Common myeloid progenitor, CD34-positive (primary cell): ENCODE measurements around the gene STT3B.

ENCODE experiments used
- CTCF ChIA-PET: fragments of 350-600 bp; sonication (Branson Sonifier 250); formaldehyde crosslinking; loops from one replicate; lab custom pipeline; 2021; ENCODE audit warnings: antibody characterized with exemption; lab: Charles Lee
- POLR2A ChIA-PET: fragments of 350-600 bp; sonication (Branson Sonifier 250); formaldehyde crosslinking; loops from one replicate; lab custom pipeline; 2021; ENCODE audit warnings: antibody characterized with exemption; lab: Charles Lee
- DNase-seq, 3 donors: peaks; one replicate each; pipeline versions ENCODE4 v3.0.0 to v3.0.0-alpha.2; 2013
- H3K27ac ChIP-seq, 2 experiments: 1 replicate in 1 of 2; 2 replicates in 1 of 2; pipeline ENCODE4 v1.7.0; 2013; ENCODE audit warnings: inconsistent platforms in 2 of 2, low read length in 2 of 2, mild to moderate bottlenecking in 2 of 2, low read depth in 1 of 2, moderate library complexity in 1 of 2; ENCODE audit not compliant: severe bottlenecking in 2 of 2, insufficient read depth in 1 of 2, poor library complexity in 1 of 2
- H3K27me3 ChIP-seq, 5 experiments: replicated peaks in 2 of 5; 1 replicate in 3 of 5; 2 replicates in 2 of 5; pipeline versions ENCODE4 v1.6.1 to v1.7.0; 2013; ENCODE audit warnings: low read length in 4 of 5, mild to moderate bottlenecking in 2 of 5, moderate library complexity in 2 of 5, inconsistent platforms in 1 of 5; ENCODE audit not compliant: insufficient read depth in 5 of 5, control insufficient read depth in 4 of 5
- H3K36me3 ChIP-seq, 4 experiments: 1 replicate in 2 of 4; 2 replicates in 2 of 4; pipeline versions ENCODE4 v1.6.1 to v1.7.0; 2013; ENCODE audit warnings: low read length in 3 of 4, control low read depth in 1 of 4, mild to moderate bottlenecking in 1 of 4; ENCODE audit not compliant: control insufficient read depth in 4 of 4, insufficient read depth in 4 of 4
- H3K4me1 ChIP-seq, 4 experiments: 1 replicate in 3 of 4; 2 replicates in 1 of 4; pipeline versions ENCODE4 v1.6.1 to v1.7.1; 2013; ENCODE audit warnings: low read length in 3 of 4, mild to moderate bottlenecking in 3 of 4, control low read depth in 1 of 4, inconsistent platforms in 1 of 4, moderate library complexity in 1 of 4; ENCODE audit not compliant: control insufficient read depth in 4 of 4, insufficient read depth in 4 of 4; ENCODE audit errors: control extremely low read depth in 1 of 4
- H3K4me3 ChIP-seq, 7 experiments: 1 replicate in 4 of 7; 2 replicates in 3 of 7; pipeline versions ENCODE4 v1.5.1 to v1.7.0; 2013; ENCODE audit warnings: mild to moderate bottlenecking in 7 of 7, low read length in 6 of 7, moderate library complexity in 6 of 7, inconsistent platforms in 2 of 7, low read depth in 2 of 7, control low read depth in 1 of 7; ENCODE audit not compliant: insufficient read depth in 4 of 7, control insufficient read depth in 1 of 7; ENCODE audit errors: extremely low read depth in 1 of 7
- H3K9me3 ChIP-seq, 5 experiments: 1 replicate in 4 of 5; 2 replicates in 1 of 5; pipeline versions ENCODE4 v1.6.1 to v1.7.1; 2013; ENCODE audit warnings: low read length in 4 of 5, mild to moderate bottlenecking in 2 of 5, inconsistent platforms in 1 of 5, low read depth in 1 of 5, moderate library complexity in 1 of 5; ENCODE audit not compliant: control insufficient read depth in 4 of 5, insufficient read depth in 2 of 5; ENCODE audit errors: control extremely low read depth in 1 of 5
- WGBS: methylation state at CpG from one replicate; pipeline ENCODE4 v1.1.5; 2013; ENCODE audit not compliant: insufficient coverage; 5-methylcytosine and 5-hydroxymethylcytosine counted together

The STT3B gene

DNA sequence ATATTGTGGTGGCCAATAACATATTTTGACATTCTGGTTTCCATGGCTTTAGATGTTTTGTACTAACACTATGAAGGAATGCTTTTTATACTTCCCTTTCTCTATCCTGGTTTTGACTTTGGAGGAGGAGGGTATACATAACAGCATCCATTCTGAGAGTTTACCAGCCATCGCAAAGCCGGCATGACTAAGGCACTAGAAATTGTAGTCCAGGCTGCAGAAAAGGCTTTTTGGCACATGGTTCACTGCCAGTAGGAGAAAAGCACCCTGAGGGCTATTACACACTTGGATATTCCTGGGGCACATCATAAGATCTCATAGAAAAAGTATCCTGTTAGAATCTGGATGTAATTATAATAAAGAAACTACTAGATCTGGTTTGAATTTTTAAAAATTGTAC lies 101.8 kb downstream of the STT3B start:
- Histone ChIP-seq H3K9me3 (no peaks in the 10 kb centered on the region), H3K36me3 (peaks cover 17 to 51% (median 37%) of the 10 kb centered on the region in 4 experiments), H3K4me1 (peaks cover 4 to 39% (median 14%) of the 10 kb centered on the region in 4 experiments), H3K27me3 (no peaks in the 10 kb centered on the region), H3K27ac (no peak overlapping the region), H3K4me3 (no peak overlapping the region)
- CTCF ChIA-PET = interaction anchor here (0.5 to 2.8 kb wide), 2 partner anchors 9 to 1321 kb away, joined by 3 to 9 read pairs; no protein-coding TSS in a partner anchor
- 100% methylated on average over 2 of the region's 2 CpGs for WGBS
- DNase-seq = no peak
- POLR2A ChIA-PET = interaction anchor here (0.6 kb wide), 1 partner anchor 989 kb away, joined by 3 read pairs; no protein-coding TSS in a partner anchor

GRCh38 chr3:31635545-31635944 lies 102.8 kb downstream of the STT3B start:
- Histone ChIP-seq H3K9me3 (no peaks in the 10 kb centered on the region), H3K4me1 (peaks cover 4 to 37% (median 13%) of the 10 kb centered on the region in 4 experiments), H3K27me3 (no peaks in the 10 kb centered on the region), H3K27ac (peak overlapping the region; percentile 2 to 17), H3K4me3 (no peak overlapping the region), H3K36me3 (peaks cover 12 to 41% (median 29%) of the 10 kb centered on the region in 4 experiments)
- WGBS = 38% methylated on average over 1 of the region's 1 CpG
- DNase-seq = no peak
- ChIA-PET CTCF (interaction anchor here (0.6 to 1.5 kb wide), 3 partner anchors 10 to 135 kb away, joined by 3 to 5 read pairs (median 3); no protein-coding TSS in a partner anchor), POLR2A (interaction anchor here (1.2 kb wide), 1 partner anchor 104 kb away, joined by 4 read pairs; no protein-coding TSS in a partner anchor)

- no peaks in the 10 kb centered on the region for H3K27me3 ChIP-seq
- POLR2A ChIA-PET = interaction anchor here (1.2 kb wide), 1 partner anchor 105 kb away, joined by 4 read pairs; no protein-coding TSS in a partner anchor
- peaks cover 12 to 36% (median 26%) of the 10 kb centered on the region in 4 experiments for H3K36me3 ChIP-seq
- H3K4me3 ChIP-seq = no peak overlapping the region
- 91% methylated on average over 3 of the region's 4 CpGs for WGBS
- peaks cover 4 to 37% (median 13%) of the 10 kb centered on the region in 4 experiments for H3K4me1 ChIP-seq
- CTCF ChIA-PET = interaction anchor here (0.6 to 1.5 kb wide), 3 partner anchors 10 to 135 kb away, joined by 3 to 5 read pairs (median 3); no protein-coding TSS in a partner anchor
- no peaks in the 10 kb centered on the region for H3K9me3 ChIP-seq
- H3K27ac ChIP-seq = peak overlapping the region in 1 of 2 experiments; percentile 56
- DNase-seq = no peak
These were observed 103.3 kb downstream of the STT3B start for GRCh38 chr3:31636049-31636448.

DNA sequence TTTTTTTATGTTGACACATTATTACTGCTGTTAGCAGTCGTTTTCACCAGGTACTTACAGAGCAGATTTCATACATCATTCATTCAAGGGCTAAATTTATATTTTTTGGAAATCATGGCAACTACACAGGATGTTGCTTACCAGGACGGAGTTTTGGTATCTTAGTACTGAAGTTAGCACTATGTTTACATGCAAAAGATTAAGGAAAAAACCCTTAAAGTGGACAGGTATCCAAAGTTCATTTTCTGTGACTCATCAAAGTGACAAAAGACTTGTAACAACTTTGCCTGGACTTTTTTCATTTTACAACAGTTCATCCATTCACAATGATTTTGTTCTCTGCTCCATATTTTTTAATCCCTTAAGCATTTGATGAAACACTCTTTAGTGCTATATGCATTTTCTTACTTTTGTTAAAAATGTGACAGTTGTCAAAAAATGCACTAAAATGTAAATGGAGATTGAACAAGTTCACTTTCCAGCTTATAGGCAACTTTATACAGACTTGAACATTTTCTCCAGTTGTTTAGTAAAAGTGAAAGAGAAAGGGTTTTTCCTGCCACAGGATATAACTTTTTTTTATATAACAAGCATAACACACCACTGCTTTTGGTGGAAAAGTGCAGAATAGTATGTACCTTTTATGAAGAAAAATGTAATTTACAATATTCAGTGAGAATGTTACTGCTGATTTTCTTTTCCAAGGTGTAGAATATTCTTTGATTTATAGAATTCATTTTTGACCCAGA lies 104.1 kb downstream of the STT3B start:
- ChIA-PET POLR2A (interaction anchor here (0.7 to 1.2 kb wide), 2 partner anchors 104 to 105 kb away, joined by 3 to 4 read pairs; partner anchors contain the start of gene STT3B), CTCF (interaction anchor here (1.5 kb wide), 1 partner anchor 26 kb away, joined by 5 read pairs; no protein-coding TSS in a partner anchor)
- Histone ChIP-seq H3K4me3 (peak overlapping the region in 3 of 7 experiments; percentile 9 to 39 (median 15)), H3K4me1 (peaks cover 4 to 37% (median 13%) of the 10 kb centered on the region in 4 experiments), H3K27ac (peak overlapping the region in 1 of 2 experiments; percentile 56), H3K36me3 (peaks cover 12 to 28% (median 21%) of the 10 kb centered on the region in 4 experiments), H3K27me3 (no peaks in the 10 kb centered on the region), H3K9me3 (no peaks in the 10 kb centered on the region)
- WGBS = 40% methylated on average over 1 of the region's 2 CpGs
- peak; percentile 28 to 66 (median 61) for DNase-seq

DNA sequence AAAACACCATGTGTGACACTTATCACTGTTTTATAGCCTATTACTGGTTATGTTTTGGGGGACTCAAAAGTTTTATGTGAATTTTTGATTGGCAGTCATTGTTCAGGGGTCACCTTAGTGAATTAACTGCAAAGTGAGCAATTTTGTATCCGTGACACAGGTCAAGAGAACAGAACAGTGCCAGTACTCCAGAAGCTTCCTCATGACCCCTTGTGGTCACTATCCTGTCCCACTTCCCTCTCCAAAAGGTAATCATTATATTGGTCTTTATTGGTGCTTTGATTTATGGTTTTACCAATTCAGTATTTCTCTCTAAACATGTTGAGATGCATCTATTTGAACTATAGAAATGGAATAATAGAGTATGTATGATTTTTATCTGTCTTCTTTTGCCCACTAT lies 107.1 kb downstream of the STT3B start:
- Histone ChIP-seq H3K36me3 (peaks cover 0 to 15% (median 8%) of the 10 kb centered on the region in 4 experiments), H3K9me3 (no peaks in the 10 kb centered on the region), H3K4me3 (no peak overlapping the region), H3K27ac (no peak overlapping the region), H3K4me1 (peaks cover 4 to 30% (median 13%) of the 10 kb centered on the region in 4 experiments), H3K27me3 (no peaks in the 10 kb centered on the region)
- CTCF ChIA-PET = interaction anchor here (1.2 to 2.4 kb wide), 2 partner anchors 11 to 870 kb away, joined by 4 to 7 read pairs; no protein-coding TSS in a partner anchor
- no peak for DNase-seq
- POLR2A ChIA-PET = no interaction called here
- WGBS = no CpG with 5 or more reads among the region's 1 CpG

GRCh38 chr3:31645256-31645655 lies 112.5 kb downstream of the STT3B start:
- Histone ChIP-seq H3K27me3 (no peaks in the 10 kb centered on the region), H3K4me1 (no peaks in the 10 kb centered on the region), H3K36me3 (peaks cover 4 to 27% (median 17%) of the 10 kb centered on the region in 4 experiments), H3K9me3 (peaks cover 2 to 41% (median 19%) of the 10 kb centered on the region in 5 experiments), H3K4me3 (no peak overlapping the region), H3K27ac (no peak overlapping the region)
- WGBS = 98% methylated on average over 4 of the region's 5 CpGs
- CTCF ChIA-PET = interaction anchor here (1.0 kb wide), 1 partner anchor 11 kb away, joined by 3 read pairs; no protein-coding TSS in a partner anchor
- no peak for DNase-seq
- POLR2A ChIA-PET = no interaction called here
